ENCODE measurements around the gene TPRKB. TPM values are rescaled to one million over a fixed set of nuclear protein-coding genes. Genes with fewer than 3 reads are reported as not detected.

Gene TPRKB
- total RNA-seq, 1 experiment from 2014 or later: 44.7 TPM

DNA sequence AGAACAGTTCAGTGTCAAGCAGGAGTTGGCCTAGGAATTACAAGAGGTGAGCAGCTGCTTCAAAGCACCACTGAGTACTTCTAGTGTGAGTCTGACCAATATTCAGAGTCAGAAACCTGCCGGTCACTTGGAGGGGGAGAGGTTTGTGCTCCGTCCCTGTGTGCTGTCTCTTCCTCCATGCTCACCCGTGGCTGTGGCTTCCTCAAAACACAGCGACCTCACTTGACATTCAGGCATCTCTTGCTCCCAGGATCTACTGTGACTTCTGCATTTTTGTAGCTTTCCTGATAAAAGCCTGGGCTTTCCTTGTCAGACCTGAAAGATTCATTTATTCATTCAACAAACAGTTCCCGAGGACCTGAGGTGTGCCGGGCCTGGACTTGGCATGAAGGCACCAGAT lies 32.9 kb downstream of the TPRKB start:
- no peak overlapping the region for H2BK5ac ChIP-seq (ENCODE audit: insufficient read length, low read length)
- no CpG with 5 or more reads among the region's 6 CpGs for WGBS (ENCODE audit: extremely low coverage, insufficient read length, low lambda C conversion rate)
- no peak overlapping the region for H4K5ac ChIP-seq (ENCODE audit: insufficient read length, low read depth, low read length)
- TF ChIP-seq, protein P1, sequence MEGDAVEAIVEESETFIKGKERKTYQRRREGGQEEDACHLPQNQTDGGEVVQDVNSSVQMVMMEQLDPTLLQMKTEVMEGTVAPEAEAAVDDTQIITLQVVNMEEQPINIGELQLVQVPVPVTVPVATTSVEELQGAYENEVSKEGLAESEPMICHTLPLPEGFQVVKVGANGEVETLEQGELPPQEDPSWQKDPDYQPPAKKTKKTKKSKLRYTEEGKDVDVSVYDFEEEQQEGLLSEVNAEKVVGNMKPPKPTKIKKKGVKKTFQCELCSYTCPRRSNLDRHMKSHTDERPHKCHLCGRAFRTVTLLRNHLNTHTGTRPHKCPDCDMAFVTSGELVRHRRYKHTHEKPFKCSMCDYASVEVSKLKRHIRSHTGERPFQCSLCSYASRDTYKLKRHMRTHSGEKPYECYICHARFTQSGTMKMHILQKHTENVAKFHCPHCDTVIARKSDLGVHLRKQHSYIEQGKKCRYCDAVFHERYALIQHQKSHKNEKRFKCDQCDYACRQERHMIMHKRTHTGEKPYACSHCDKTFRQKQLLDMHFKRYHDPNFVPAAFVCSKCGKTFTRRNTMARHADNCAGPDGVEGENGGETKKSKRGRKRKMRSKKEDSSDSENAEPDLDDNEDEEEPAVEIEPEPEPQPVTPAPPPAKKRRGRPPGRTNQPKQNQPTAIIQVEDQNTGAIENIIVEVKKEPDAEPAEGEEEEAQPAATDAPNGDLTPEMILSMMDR (conservative IDR thresholded peaks at IDR 0.05): no peak
- H2BK20ac ChIP-seq (ENCODE audit: low read depth, low read length, poor library complexity, severe bottlenecking): no peak overlapping the region
- H3K36me3 Mint-ChIP-seq (ENCODE audit: insufficient read depth in 1 of 3, low read depth in 3 of 3): no peaks in the 10 kb centered on the region; a peak in 1 of 7 replicates
- DNase-seq: no peak
- H2BK15ac ChIP-seq (ENCODE audit: low read depth, low read length): no peak overlapping the region
- no peak overlapping the region for H3K4me3 Mint-ChIP-seq
- no peak overlapping the region for H3K4me2 ChIP-seq (ENCODE audit: insufficient read depth, insufficient read length, low read length)
- no peak overlapping the region for H3K27ac Mint-ChIP-seq
- H4K8ac ChIP-seq (replicated peaks; ENCODE audit: insufficient read length, low read depth, low read length): no peak overlapping the region
- H3K27me3 Mint-ChIP-seq (ENCODE audit: low read depth): peaks cover 79% of the 10 kb centered on the region
- no peak overlapping the region for H2BK120ac ChIP-seq (ENCODE audit: low read depth, low read length, poor library complexity, severe bottlenecking)
- no peaks in the 10 kb centered on the region for H3K27me3 ChIP-seq (ENCODE audit: insufficient read depth, low read length)
- no peak overlapping the region for H3K4ac ChIP-seq (ENCODE audit: low read depth, low read length)
- no peak overlapping the region for H3K18ac ChIP-seq (ENCODE audit: insufficient read length, low read depth, low read length)
- H4K91ac ChIP-seq (ENCODE audit: insufficient read length, low read depth, low read length): no peak overlapping the region
- no peak overlapping the region for H3K14ac ChIP-seq (ENCODE audit: insufficient read depth, low read length)
- H3K4me1 Mint-ChIP-seq: peaks cover 11 to 12% of the 10 kb centered on the region in 2 experiments
- no peaks in the 10 kb centered on the region for H3K9me3 ChIP-seq (ENCODE audit: control insufficient read depth, low read depth, low read length)
- H3T11ph ChIP-seq (ENCODE audit: low read length): no peak overlapping the region
- H3K27ac ChIP-seq (ENCODE audit: insufficient read length, low read depth, low read length): no peak overlapping the region
- H3K79me1 ChIP-seq (ENCODE audit: insufficient read depth, low read depth, low read length, poor library complexity, severe bottlenecking): no peaks in the 10 kb centered on the region
- no peak overlapping the region for H3K23ac ChIP-seq (ENCODE audit: insufficient read length, low read depth, low read length)
- H3K79me2 ChIP-seq (ENCODE audit: insufficient read depth, low read length): no peaks in the 10 kb centered on the region
- no peak overlapping the region for H3K56ac ChIP-seq (ENCODE audit: insufficient read length, low read depth, low read length)
- peaks cover 7 to 13% of the 10 kb centered on the region in 2 experiments; a peak in 4 of 5 replicates for H3K9me3 Mint-ChIP-seq
- no peak overlapping the region for H2BK12ac ChIP-seq (ENCODE audit: insufficient read length, low read depth, low read length)
- H3K9ac ChIP-seq (ENCODE audit: extremely low read depth, insufficient read length, low read length): no peak overlapping the region
- no peak overlapping the region for H2AFZ ChIP-seq (ENCODE audit: low read length)
- no peaks in the 10 kb centered on the region for H3K23me2 ChIP-seq (ENCODE audit: insufficient read length, low read depth, low read length, poor library complexity, severe bottlenecking)
- no peaks in the 10 kb centered on the region for H4K20me1 ChIP-seq (ENCODE audit: control insufficient read depth, insufficient read depth, insufficient read length)
- H2AK5ac ChIP-seq (ENCODE audit: insufficient read length, low read length): no peak overlapping the region
- H3K4me1 ChIP-seq (ENCODE audit: insufficient read depth, low read length): no peaks in the 10 kb centered on the region

Measured in H9 (cell line).